Esophagus muscularis mucosa (tissue), 4 donors: ENCODE data around the gene TRABD2B. TPM values are rescaled to one million over a fixed set of nuclear protein-coding genes. Genes with fewer than 3 reads are reported as not detected.
A peak's percentile ranks its signal among the peaks of the same experiment; 100 is the strongest.

Source experiments
- DNase-seq: peaks from one replicate; pipeline ENCODE4 v3.0.0-alpha.2; 2017; ENCODE audit errors: extremely low spot score
- H3K27ac ChIP-seq, 4 donors: fragments of 200-600 bp; sonication (generic); replicated peaks in 1 of 4; 1 replicate in 3 of 4; 2 replicates in 1 of 4; pipeline ENCODE4 v1.5.1; 2016 to 2019; ENCODE audit warnings: mild to moderate bottlenecking in 1 of 4
- H3K27me3 ChIP-seq, 4 donors: fragments of 200-600 bp; sonication (generic); one replicate each; pipeline versions ENCODE4 v1.5.1 to v1.6.0; 2016 to 2019
- H3K36me3 ChIP-seq, 4 donors: fragments of 200-600 bp; sonication (generic); one replicate each; pipeline ENCODE4 v1.5.1; 2016 to 2019
- H3K4me1 ChIP-seq, 4 donors: fragments of 200-600 bp; sonication (generic); one replicate each; pipeline ENCODE4 v1.5.1; 2016 to 2019
- H3K4me3 ChIP-seq, 4 donors: fragments of 200-600 bp; sonication (generic); 1 replicate in 2 of 4; 2 replicates in 2 of 4; pipeline ENCODE4 v1.5.1; 2016 to 2019; ENCODE audit warnings: mild to moderate bottlenecking in 4 of 4, moderate library complexity in 1 of 4
- H3K9me3 ChIP-seq, 4 donors: fragments of 200-600 bp; sonication (generic); 1 replicate in 3 of 4; 2 replicates in 1 of 4; pipeline ENCODE4 v1.5.1; 2016 to 2019
- EP300 ChIP-seq: sonication (generic); formaldehyde crosslinking; IDR thresholded peaks from one replicate; pipeline ENCODE4 v1.6.1; 2017; ENCODE audit warnings: antibody characterized with exemption
- POLR2A ChIP-seq: fragments of 450-650 bp; IDR thresholded peaks from one replicate; pipeline ENCODE4 v1.6.1; 2017; ENCODE audit warnings: antibody characterized with exemption, moderate library complexity, mild to moderate bottlenecking, low read depth
- POLR2AphosphoS5 ChIP-seq, 2 donors: sonication (generic); formaldehyde crosslinking; IDR thresholded peaks; one replicate each; pipeline ENCODE4 v1.6.1; 2017; ENCODE audit warnings: antibody characterized with exemption in 2 of 2
- WGBS: methylation state at CpG from one replicate; pipeline ENCODE4 v1.1.5; 2018; 5-methylcytosine and 5-hydroxymethylcytosine counted together
- intact Hi-C: fragments of 100-400 bp; cut with DNase I; formaldehyde crosslinking; loops from one replicate; pipeline ENCODE4 v1.15.1; 2023
- total RNA-seq, 4 donors: library from RNA; depleted of rRNA; stranded (reverse); fragments of >200 nt; gene quantifications; one replicate each; pipeline versions ENCODE4 v1.1.0 to v1.2.1, GENCODE V29; 2016
- TF ChIP-seq, protein P1 (sequence below), 3 experiments: fragments of 200-600 bp in 2 of 3; fragments of 450-650 bp in 1 of 3; sonication (generic) in 2 of 3; IDR thresholded peaks; one replicate each; pipeline ENCODE4 v1.5.1; 2017 to 2019; ENCODE audit warnings: antibody characterized with exemption in 3 of 3, mild to moderate bottlenecking in 2 of 3, moderate library complexity in 1 of 3

The TRABD2B gene
- total RNA-seq, 4 donors from 2014 or later, result 4.0 to 7.6 (median 4.1) TPM

DNA sequence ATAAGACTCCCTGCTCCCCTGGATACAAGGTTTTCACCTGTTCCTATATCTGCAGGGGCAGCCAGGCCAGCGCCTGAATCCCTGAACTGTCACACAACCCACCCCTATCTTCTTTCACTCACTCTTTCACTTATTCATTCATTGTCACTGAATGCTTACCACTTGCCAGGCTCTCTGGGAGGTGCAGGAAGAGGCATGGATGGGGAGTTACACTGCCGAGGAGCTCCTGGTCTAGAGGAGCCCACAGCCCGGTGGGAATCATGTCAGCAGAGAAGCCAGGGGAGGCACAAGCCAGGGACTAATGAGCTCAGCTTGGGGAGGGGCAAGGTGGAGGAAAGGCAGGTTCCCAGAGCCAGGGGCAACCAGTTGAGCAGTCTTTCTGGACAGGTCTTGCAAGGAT, 155.8 kb downstream of the TRABD2B start:
- Histone ChIP-seq H3K36me3 (no peaks in the 10 kb centered on the region), H3K27me3 (no peaks in the 10 kb centered on the region), H3K4me1 (peaks cover 2 to 33% (median 21%) of the 10 kb centered on the region in 4 donors), H3K9me3 (peaks cover 0 to 2% (median under 1%) of the 10 kb centered on the region in 4 donors), H3K4me3 (no peak overlapping the region), H3K27ac (peak overlapping the region in 1 of 4 donors; percentile 1)
- intact Hi-C loops, result no loop called here
- 93% methylated on average over 3 of the region's 3 CpGs for WGBS
- no peak for TF ChIP-seq POLR2A
- no peak for TF ChIP-seq EP300
- TF ChIP-seq, protein P1, sequence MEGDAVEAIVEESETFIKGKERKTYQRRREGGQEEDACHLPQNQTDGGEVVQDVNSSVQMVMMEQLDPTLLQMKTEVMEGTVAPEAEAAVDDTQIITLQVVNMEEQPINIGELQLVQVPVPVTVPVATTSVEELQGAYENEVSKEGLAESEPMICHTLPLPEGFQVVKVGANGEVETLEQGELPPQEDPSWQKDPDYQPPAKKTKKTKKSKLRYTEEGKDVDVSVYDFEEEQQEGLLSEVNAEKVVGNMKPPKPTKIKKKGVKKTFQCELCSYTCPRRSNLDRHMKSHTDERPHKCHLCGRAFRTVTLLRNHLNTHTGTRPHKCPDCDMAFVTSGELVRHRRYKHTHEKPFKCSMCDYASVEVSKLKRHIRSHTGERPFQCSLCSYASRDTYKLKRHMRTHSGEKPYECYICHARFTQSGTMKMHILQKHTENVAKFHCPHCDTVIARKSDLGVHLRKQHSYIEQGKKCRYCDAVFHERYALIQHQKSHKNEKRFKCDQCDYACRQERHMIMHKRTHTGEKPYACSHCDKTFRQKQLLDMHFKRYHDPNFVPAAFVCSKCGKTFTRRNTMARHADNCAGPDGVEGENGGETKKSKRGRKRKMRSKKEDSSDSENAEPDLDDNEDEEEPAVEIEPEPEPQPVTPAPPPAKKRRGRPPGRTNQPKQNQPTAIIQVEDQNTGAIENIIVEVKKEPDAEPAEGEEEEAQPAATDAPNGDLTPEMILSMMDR (IDR thresholded peaks at IDR 0.05), result no peak
- no peak for TF ChIP-seq POLR2AphosphoS5 (IDR thresholded peaks at IDR 0.05)
- no peak for DNase-seq

DNA sequence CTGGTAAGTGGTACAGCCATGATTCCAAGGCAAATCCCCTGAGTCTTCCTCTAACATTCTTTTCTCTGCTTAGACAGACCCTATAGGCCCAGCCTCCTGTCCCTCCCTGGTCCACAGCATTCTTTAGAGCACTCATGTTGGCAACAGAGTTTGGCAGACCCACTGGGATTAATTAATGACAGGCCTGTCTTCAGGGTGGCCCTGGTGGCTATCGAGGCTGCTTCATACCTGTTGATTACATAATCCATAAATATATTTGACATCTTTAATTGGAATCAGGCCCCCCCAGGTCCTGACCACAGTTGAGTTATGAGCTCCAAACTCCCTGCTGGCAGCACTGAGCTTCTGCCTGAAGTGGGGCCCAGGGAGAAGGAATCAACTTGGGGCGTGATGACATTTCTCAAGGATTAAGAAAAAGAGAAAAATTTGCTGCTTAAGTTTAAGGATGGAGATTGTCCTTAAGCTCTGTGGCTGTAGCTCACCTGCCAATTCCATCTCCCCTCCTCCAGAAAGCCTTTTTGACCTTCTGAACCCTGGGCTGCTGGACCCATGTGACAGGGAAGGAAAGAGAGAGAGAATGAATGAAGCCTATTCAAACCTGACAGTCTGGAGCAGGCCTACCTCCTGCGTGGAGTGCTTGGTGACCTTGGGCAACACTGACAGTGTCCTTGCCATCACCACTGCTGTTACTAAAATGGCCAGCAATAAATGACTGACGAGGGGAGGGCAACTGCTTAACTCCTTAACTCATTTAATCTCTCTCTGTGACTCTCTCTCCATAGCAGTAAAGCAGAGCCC, 156.6 kb downstream of the TRABD2B start:
- no peaks in the 10 kb centered on the region for H3K36me3 ChIP-seq
- H3K9me3 ChIP-seq, result peaks cover 1 to 9% (median 7%) of the 10 kb centered on the region in 4 donors
- peaks cover 2 to 33% (median 22%) of the 10 kb centered on the region in 4 donors for H3K4me1 ChIP-seq
- H3K27ac ChIP-seq, result peak overlapping the region in 1 of 4 donors; percentile 13
- TF ChIP-seq POLR2AphosphoS5 (IDR thresholded peaks at IDR 0.05) (no peak), POLR2A (no peak), EP300 (no peak)
- TF ChIP-seq, protein P1 (IDR thresholded peaks at IDR 0.05), result no peak
- no peak overlapping the region for H3K4me3 ChIP-seq
- WGBS, result 77% methylated on average over 4 of the region's 4 CpGs
- no peak for DNase-seq
- no peaks in the 10 kb centered on the region for H3K27me3 ChIP-seq
- intact Hi-C loops, result no loop called here

DNA sequence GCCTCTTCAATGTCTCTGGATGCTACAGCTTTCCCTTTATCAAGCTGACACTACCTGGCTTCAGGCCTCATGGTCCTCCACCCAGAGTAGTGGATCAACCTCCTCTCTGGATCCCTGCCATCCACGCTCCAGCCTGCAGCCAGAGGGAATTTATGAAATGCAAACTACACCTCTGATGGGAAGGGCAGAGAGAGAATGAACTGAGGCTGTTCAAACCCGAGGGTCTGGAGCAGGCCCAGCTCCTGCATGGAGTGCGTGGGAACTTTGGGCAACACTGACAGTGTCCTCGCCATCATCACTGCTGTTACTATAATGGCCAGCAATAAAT, 157.8 kb downstream of the TRABD2B start:
- Histone ChIP-seq H3K4me3 (no peak overlapping the region), H3K36me3 (no peaks in the 10 kb centered on the region), H3K27ac (peak overlapping the region in 2 of 4 donors; percentile 52 to 58), H3K9me3 (peaks cover 4 to 18% (median 11%) of the 10 kb centered on the region in 4 donors), H3K27me3 (no peaks in the 10 kb centered on the region), H3K4me1 (peaks cover 2 to 33% (median 22%) of the 10 kb centered on the region in 4 donors)
- DNase-seq, result no peak
- TF ChIP-seq EP300 (no peak), POLR2AphosphoS5 (IDR thresholded peaks at IDR 0.05) (no peak), POLR2A (no peak)
- TF ChIP-seq, protein P1 (IDR thresholded peaks at IDR 0.05), result no peak
- WGBS, result 61% methylated on average over 4 of the region's 4 CpGs
- intact Hi-C loops, result no loop called here

GRCh38 chr1:47838562-47839432, 158.4 kb downstream of the TRABD2B start:
- TF ChIP-seq POLR2A, result no peak
- TF ChIP-seq EP300, result no peak
- TF ChIP-seq, protein P1 (IDR thresholded peaks at IDR 0.05), result no peak
- TF ChIP-seq POLR2AphosphoS5 (IDR thresholded peaks at IDR 0.05), result no peak
- H3K4me1 ChIP-seq, result peaks cover 2 to 33% (median 22%) of the 10 kb centered on the region in 4 donors
- WGBS, result 85% methylated on average over 15 of the region's 16 CpGs
- no peaks in the 10 kb centered on the region for H3K36me3 ChIP-seq
- intact Hi-C loops, result no loop called here
- no peak overlapping the region for H3K4me3 ChIP-seq
- H3K9me3 ChIP-seq, result peaks cover 4 to 18% (median 11%) of the 10 kb centered on the region in 4 donors
- no peak for DNase-seq
- H3K27me3 ChIP-seq, result no peaks in the 10 kb centered on the region
- peak overlapping the region in 3 of 4 donors; percentile 37 to 58 (median 52) for H3K27ac ChIP-seq
